GM19240 (cell line): ENCODE data around the gene LAMC1.

Source experiments
- DNase-seq: peaks from one replicate; pipeline ENCODE4 v3.0.0; 2011; ENCODE audit warnings: low spot score; ENCODE audit not compliant: insufficient read length

Gene LAMC1

GRCh38 chr1:183023146-183023600 lies at the start of gene LAMC1:
LAMC1 (plus strand) TSS chr1:183023420; CDS start chr1:183023717, 297 bp downstream.
- DNase-seq, result peak; percentile 36

- DNase-seq, result no peak
Observed at GRCh38 chr1:182974506-182975191, 48.6 kb upstream of the LAMC1 start.

GRCh38 chr1:182977480-182977879 lies 45.7 kb upstream of the LAMC1 start:
- DNase-seq, result no peak

- no peak for DNase-seq
Observed at GRCh38 chr1:182978151-182978853, 44.9 kb upstream of the LAMC1 start.

GRCh38 chr1:182984138-182984537 lies 39.1 kb upstream of the LAMC1 start:
- DNase-seq, result no peak

- DNase-seq, result no peak
Observed at GRCh38 chr1:182984621-182985020, 38.6 kb upstream of the LAMC1 start.

GRCh38 chr1:182985876-182986275 lies 37.3 kb upstream of the LAMC1 start:
- no peak for DNase-seq

- no peak for DNase-seq
Observed at GRCh38 chr1:182990413-182991144, 32.6 kb upstream of the LAMC1 start.

GRCh38 chr1:182993746-182994145 lies 29.5 kb upstream of the LAMC1 start:
- DNase-seq, result no peak

GRCh38 chr1:182995894-182996293 lies 27.3 kb upstream of the LAMC1 start:
- DNase-seq, result no peak

- DNase-seq, result no peak
Observed at GRCh38 chr1:182996816-182997215, 26.4 kb upstream of the LAMC1 start.

- DNase-seq, result no peak
Observed at GRCh38 chr1:182998482-182998881, 24.7 kb upstream of the LAMC1 start.

GRCh38 chr1:183000167-183000962 lies 22.9 kb upstream of the LAMC1 start:
- no peak for DNase-seq

- DNase-seq, result no peak
Observed at GRCh38 chr1:183002267-183002666, 21.0 kb upstream of the LAMC1 start.

GRCh38 chr1:183002797-183003196 lies 20.4 kb upstream of the LAMC1 start:
- DNase-seq, result no peak

GRCh38 chr1:183003203-183003602 lies 20.0 kb upstream of the LAMC1 start:
- DNase-seq, result no peak

GRCh38 chr1:183004141-183004540 lies 19.1 kb upstream of the LAMC1 start:
- no peak for DNase-seq

GRCh38 chr1:183011859-183012258 lies 11.4 kb upstream of the LAMC1 start:
- DNase-seq, result no peak

- DNase-seq, result no peak
Observed at GRCh38 chr1:183012301-183012994, 10.8 kb upstream of the LAMC1 start.

GRCh38 chr1:183019139-183019740 lies 4.0 kb upstream of the LAMC1 start:
- DNase-seq, result no peak
